ENCODE measurements around the gene WFDC9.
"Not testable (repeated sequence)": the region's sequence is repeated elsewhere in the genome, so short reads cannot be mapped to it uniquely, and the experiment has no call there.

Gene WFDC9

DNA sequence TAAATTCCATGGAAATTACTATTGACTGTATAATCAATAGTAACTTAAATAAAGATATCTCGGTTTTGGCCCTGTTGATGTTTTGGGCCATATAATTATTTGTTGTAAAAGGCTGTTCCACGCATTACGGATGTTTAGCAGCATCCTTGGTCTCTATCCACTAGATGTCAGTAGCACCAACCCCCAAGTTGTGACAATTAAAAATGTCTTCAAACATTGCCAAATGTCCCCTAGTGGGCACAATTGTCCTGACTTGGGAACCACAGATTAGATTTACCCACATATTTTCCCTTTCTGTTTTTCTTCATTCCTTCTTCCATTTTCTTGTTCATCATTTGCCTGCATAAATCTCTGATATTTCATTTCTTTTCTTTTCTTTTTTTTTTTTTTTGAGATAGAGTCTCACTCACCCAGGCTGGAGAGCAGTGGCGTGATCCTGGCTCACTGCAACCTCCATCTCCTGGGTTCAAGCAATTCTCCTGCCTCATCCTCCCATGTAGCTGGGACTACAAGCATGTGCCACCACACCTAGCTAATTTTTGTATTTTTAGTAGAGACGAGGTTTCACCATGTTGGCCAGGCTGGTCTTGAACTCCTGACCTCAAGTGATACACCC, 38.4 kb downstream of the WFDC9 start:
- DNase-seq (ENCODE audit: low read depth in 2 of 2), result no peak

GRCh38 chr20:45589725-45590124, 41.4 kb downstream of the WFDC9 start:
- DNase-seq (ENCODE audit: low read depth in 2 of 2), result no peak

DNA sequence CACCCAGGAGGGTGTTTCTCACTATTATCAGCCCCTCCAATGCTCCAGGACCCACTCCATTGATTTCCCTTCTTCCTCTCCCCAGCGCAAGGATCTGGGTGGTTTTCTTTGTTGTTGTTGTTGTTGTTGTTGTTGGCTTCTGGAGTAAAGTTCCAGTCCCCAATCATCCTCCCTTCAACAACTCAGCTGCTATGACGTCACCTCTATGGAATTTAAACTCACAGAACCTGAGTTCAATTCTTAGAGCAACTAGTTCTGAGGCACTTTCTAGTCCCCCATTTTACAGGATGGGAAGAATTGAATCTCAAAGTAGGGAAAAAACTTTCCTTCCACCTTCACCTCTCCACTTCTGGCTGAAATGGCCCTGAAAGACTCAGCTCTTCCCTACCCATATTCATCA, 42.3 kb downstream of the WFDC9 start:
- DNase-seq (ENCODE audit: low read depth in 2 of 2), result no peak

DNA sequence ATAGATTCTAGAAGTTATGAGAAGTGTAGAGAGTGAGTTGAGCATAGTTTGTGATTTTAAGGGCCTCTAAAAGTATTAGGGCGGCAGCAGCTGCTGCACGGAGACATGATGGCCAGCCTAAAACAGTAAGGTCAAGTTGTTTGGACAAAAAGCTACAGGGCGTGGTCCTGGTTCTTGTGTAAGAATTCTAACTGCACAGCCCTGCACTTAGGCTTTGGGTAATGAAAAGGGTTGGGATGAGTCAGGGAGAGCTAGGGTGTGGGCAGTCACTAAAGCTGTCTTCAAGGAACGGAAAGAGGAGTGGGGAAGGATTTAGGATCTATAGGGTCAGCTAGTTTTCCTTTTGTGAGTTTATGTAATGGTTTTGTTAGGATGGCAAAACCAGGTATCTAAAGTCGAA, 45.1 kb downstream of the WFDC9 start:
- not testable (repeated sequence) for DNase-seq (ENCODE audit: low read depth in 2 of 2)

- not testable (repeated sequence) for DNase-seq (ENCODE audit: low read depth in 2 of 2)
These were observed 46.8 kb downstream of the WFDC9 start for GRCh38 chr20:45584294-45584693.

DNA sequence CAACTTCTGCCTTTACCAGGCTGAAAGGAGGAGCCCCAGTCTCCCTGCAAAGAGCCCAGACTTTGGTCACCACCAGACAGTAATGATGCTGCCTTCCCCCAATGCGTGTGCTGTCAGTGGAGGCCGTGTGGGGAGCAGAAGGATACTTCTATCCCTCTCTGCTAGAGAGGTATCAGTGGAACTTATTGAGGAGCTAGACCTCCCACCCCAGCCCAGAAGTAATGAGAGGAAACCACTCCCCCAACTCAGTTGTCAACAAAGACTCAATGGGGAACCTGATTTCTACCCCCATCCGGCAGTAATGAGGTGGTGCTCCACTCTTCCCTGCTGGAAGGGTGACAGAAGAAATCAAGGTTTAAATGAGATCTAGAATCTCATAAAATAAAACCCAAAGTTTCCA, 47.6 kb downstream of the WFDC9 start:
- DNase-seq (ENCODE audit: low read depth in 2 of 2), result no peak

- no peak for DNase-seq (ENCODE audit: low read depth in 2 of 2)
These were observed 49.4 kb downstream of the WFDC9 start for GRCh38 chr20:45581702-45582101.

- DNase-seq (ENCODE audit: low read depth in 2 of 2), result no peak
These were observed 51.9 kb downstream of the WFDC9 start, which contains the start of gene WFDC8 for GRCh38 chr20:45579184-45579583. Gene WFDC8 (minus strand): TSS chr20:45579284. CDS start chr20:45579247, 37 bp downstream.

- DNase-seq (ENCODE audit: low read depth in 2 of 2), result no peak
These were observed 52.9 kb downstream of the WFDC9 start for GRCh38 chr20:45578231-45578630.

GRCh38 chr20:45576995-45577394, 54.1 kb downstream of the WFDC9 start:
- no peak for DNase-seq (ENCODE audit: low read depth in 2 of 2)

DNA sequence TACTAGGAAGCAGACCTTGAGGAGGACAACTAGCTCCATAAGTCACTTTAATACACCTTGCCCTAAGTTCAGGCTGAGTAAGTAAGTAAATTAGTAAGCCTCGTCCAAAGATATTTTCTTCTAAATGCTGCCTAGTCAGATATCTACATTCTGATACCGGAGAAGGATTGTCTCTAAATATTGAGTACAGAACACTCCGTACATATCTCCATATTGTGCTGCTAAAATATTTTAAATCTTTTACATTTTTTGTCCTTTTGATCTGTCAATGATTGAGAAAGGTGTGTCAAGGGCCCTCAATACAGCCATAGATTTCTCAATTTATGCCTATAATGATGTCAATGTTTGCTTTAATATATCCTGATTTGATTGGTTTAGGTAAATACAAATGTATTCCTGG, 55.2 kb downstream of the WFDC9 start:
- DNase-seq (ENCODE audit: low read depth in 2 of 2), result no peak

GRCh38 chr20:45569650-45570049, 61.4 kb downstream of the WFDC9 start:
- DNase-seq (ENCODE audit: low read depth in 2 of 2), result not testable (repeated sequence)

- no peak for DNase-seq (ENCODE audit: low read depth in 2 of 2)
These were observed 66.3 kb downstream of the WFDC9 start for GRCh38 chr20:45564760-45565276.
